Measurements from ENCODE around the gene PTPRU. TPM values are rescaled to one million over a fixed set of nuclear protein-coding genes. Genes with fewer than 3 reads are reported as not detected.

PTPRU gene
- total RNA-seq, 1 experiment from 2014 or later, result 41.4 TPM

- H3K4me1 Mint-ChIP-seq (ENCODE audit: low read depth, unreplicated experiment), result peaks cover 11% of the 10 kb centered on the region
- no peak for DNase-seq
- H3K9me3 ChIP-seq, result no peaks in the 10 kb centered on the region
- intact Hi-C loops (cut with micrococcal nuclease; ENCODE audit: unreplicated experiment), result loop anchor here (2.0 to 5.0 kb wide), 5 partner anchors 34 to 876 kb away; no protein-coding TSS in a partner anchor
- H3K4me1 ChIP-seq, result peaks cover 26% of the 10 kb centered on the region
- CTCF ChIA-PET, result no interaction called here
- POLR2A ChIA-PET, result no interaction called here
- H3K27me3 ChIP-seq (replicated peaks; ENCODE audit: control insufficient read depth, insufficient read depth, low read length), result no peaks in the 10 kb centered on the region
- peak overlapping the region; percentile 92 for H3K4me3 Mint-ChIP-seq (ENCODE audit: unreplicated experiment)
- peak overlapping the region; percentile 82 for H3K27ac Mint-ChIP-seq (ENCODE audit: unreplicated experiment)
- no peaks in the 10 kb centered on the region for H3K9me3 Mint-ChIP-seq (ENCODE audit: unreplicated experiment)
- H3K36me3 Mint-ChIP-seq (ENCODE audit: insufficient read depth, unreplicated experiment), result peaks cover 19% of the 10 kb centered on the region
- H3K4me3 ChIP-seq (ENCODE audit: low read depth, low read length), result peak overlapping the region; percentile 66
- H3K27me3 Mint-ChIP-seq (ENCODE audit: insufficient read depth, unreplicated experiment), result peaks cover 11% of the 10 kb centered on the region
- TF ChIP-seq CTCF (IDR thresholded peaks at IDR 0.05; ENCODE audit: insufficient read depth in 1 of 2, low read depth in 1 of 2, low read length in 1 of 2, severe bottlenecking in 1 of 2, unreplicated experiment in 1 of 2), result no peak
- no peaks in the 10 kb centered on the region for H3K36me3 ChIP-seq (ENCODE audit: control insufficient read depth, insufficient read depth, low read length)
- BruUV-seq (replicated peaks), result TSS peak; percentile 54
These were observed 398 bp downstream of the PTPRU start for GRCh38 chr1:29236712-29237128.

GRCh38 chr1:29237129-29237821, 953 bp downstream of the PTPRU start:
- peak overlapping the region; percentile 82 for H3K27ac Mint-ChIP-seq (ENCODE audit: unreplicated experiment)
- BruUV-seq (replicated peaks), result TSS peak; percentile 56
- H3K4me3 Mint-ChIP-seq (ENCODE audit: unreplicated experiment), result peak overlapping the region; percentile 92
- TF ChIP-seq CTCF (IDR thresholded peaks at IDR 0.05; ENCODE audit: insufficient read depth in 1 of 2, low read depth in 1 of 2, low read length in 1 of 2, severe bottlenecking in 1 of 2, unreplicated experiment in 1 of 2), result no peak
- Histone ChIP-seq H3K36me3 (ENCODE audit: control insufficient read depth, insufficient read depth, low read length) (no peaks in the 10 kb centered on the region), H3K4me1 (peaks cover 26% of the 10 kb centered on the region), H3K27me3 (replicated peaks; ENCODE audit: control insufficient read depth, insufficient read depth, low read length) (no peaks in the 10 kb centered on the region), H3K4me3 (ENCODE audit: low read depth, low read length) (peak overlapping the region; percentile 66), H3K9me3 (no peaks in the 10 kb centered on the region)
- H3K4me1 Mint-ChIP-seq (ENCODE audit: low read depth, unreplicated experiment), result peaks cover 11% of the 10 kb centered on the region
- intact Hi-C loops (cut with micrococcal nuclease; ENCODE audit: unreplicated experiment), result loop anchor here (2.0 to 5.0 kb wide), 5 partner anchors 34 to 875 kb away; no protein-coding TSS in a partner anchor
- peaks cover 11% of the 10 kb centered on the region for H3K27me3 Mint-ChIP-seq (ENCODE audit: insufficient read depth, unreplicated experiment)
- DNase-seq, result peak; percentile 50 to 66
- H3K36me3 Mint-ChIP-seq (ENCODE audit: insufficient read depth, unreplicated experiment), result peaks cover 19% of the 10 kb centered on the region
- H3K9me3 Mint-ChIP-seq (ENCODE audit: unreplicated experiment), result no peaks in the 10 kb centered on the region
- ChIA-PET CTCF (no interaction called here), POLR2A (no interaction called here)

- peak overlapping the region; percentile 71 for H3K27ac Mint-ChIP-seq (ENCODE audit: unreplicated experiment)
- peaks cover 19% of the 10 kb centered on the region for H3K36me3 Mint-ChIP-seq (ENCODE audit: insufficient read depth, unreplicated experiment)
- no TSS peak for BruUV-seq (replicated peaks)
- Histone ChIP-seq H3K9me3 (no peaks in the 10 kb centered on the region), H3K36me3 (ENCODE audit: control insufficient read depth, insufficient read depth, low read length) (no peaks in the 10 kb centered on the region), H3K27me3 (replicated peaks; ENCODE audit: control insufficient read depth, insufficient read depth, low read length) (no peaks in the 10 kb centered on the region), H3K4me3 (ENCODE audit: low read depth, low read length) (peak overlapping the region; percentile 66), H3K4me1 (peaks cover 26% of the 10 kb centered on the region)
- H3K27me3 Mint-ChIP-seq (ENCODE audit: insufficient read depth, unreplicated experiment), result peaks cover 11% of the 10 kb centered on the region
- H3K9me3 Mint-ChIP-seq (ENCODE audit: unreplicated experiment), result no peaks in the 10 kb centered on the region
- peak overlapping the region; percentile 82 for H3K4me3 Mint-ChIP-seq (ENCODE audit: unreplicated experiment)
- peak in 1 of 2 experiments; percentile 44 for DNase-seq
- intact Hi-C loops (cut with micrococcal nuclease; ENCODE audit: unreplicated experiment), result loop anchor here (2.0 to 5.0 kb wide), 5 partner anchors 33 to 874 kb away; no protein-coding TSS in a partner anchor
- H3K4me1 Mint-ChIP-seq (ENCODE audit: low read depth, unreplicated experiment), result peaks cover 11% of the 10 kb centered on the region
- CTCF ChIA-PET, result no interaction called here
- no peak for TF ChIP-seq CTCF (IDR thresholded peaks at IDR 0.05; ENCODE audit: insufficient read depth in 1 of 2, low read depth in 1 of 2, low read length in 1 of 2, severe bottlenecking in 1 of 2, unreplicated experiment in 1 of 2)
- POLR2A ChIA-PET, result no interaction called here
These were observed 1.7 kb downstream of the PTPRU start for GRCh38 chr1:29237852-29238619.
